Posterior cingulate gyrus (tissue), 11 donors: Measurements from ENCODE around the gene EYS.

Source experiments
- DNase-seq, 10 donors: peaks; one replicate each; pipeline versions ENCODE4 v3.0.0 to v3.0.0-alpha.2; 2020 to 2021; ENCODE audit warnings: mixed read lengths in 3 of 10
- intact Hi-C: fragments of 100-400 bp; cut with DNase I; formaldehyde crosslinking; loops from one replicate; pipeline ENCODE4 v1.15.1; 2023

EYS gene

DNA sequence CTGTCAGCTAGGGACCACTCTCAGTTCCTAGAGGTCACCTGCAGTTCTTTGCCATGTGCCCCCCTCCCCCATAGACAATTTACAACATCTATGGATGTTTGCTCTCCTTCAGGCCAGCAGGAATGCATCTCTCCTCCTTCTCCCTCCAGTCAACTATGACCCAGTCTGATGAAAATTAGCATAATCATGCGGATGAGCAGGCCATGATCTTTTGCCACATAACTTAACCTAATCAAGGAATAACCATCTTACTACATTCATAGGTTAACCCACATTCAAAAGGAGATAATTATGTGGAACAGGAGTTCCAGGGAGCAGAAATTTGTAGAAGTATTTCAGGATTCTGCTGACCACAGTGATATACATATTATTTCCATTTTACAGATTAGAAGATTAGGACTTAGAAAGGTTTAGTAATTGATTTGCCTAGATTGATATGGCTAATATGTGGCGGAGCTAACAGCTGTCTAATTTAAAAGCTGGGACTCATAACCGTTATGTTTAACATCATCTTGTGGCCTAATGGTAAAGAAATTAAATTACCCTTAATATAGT lies 1585.9 kb downstream of the EYS start:
- intact Hi-C loops = no loop called here
- DNase-seq = no peak

DNA sequence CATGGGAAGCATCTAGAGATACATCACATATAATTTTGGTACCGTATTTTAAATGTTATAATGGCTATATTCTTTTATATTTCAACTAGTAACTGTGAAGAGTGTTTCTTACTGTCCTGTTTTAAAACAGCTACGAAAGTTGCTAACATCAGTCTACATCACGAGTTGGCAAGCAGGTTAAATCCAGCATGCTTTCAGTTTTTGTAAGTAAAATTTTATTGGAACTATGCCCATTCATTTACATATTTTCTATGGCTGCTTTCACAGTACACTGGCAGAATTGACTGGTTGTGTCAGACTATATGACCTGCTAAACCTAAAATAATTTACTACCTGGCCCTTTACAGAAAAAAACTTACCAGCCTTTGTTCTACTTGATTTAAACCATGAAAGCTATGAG lies 1593.3 kb downstream of the EYS start:
- DNase-seq = no peak
- intact Hi-C loops = no loop called here

DNA sequence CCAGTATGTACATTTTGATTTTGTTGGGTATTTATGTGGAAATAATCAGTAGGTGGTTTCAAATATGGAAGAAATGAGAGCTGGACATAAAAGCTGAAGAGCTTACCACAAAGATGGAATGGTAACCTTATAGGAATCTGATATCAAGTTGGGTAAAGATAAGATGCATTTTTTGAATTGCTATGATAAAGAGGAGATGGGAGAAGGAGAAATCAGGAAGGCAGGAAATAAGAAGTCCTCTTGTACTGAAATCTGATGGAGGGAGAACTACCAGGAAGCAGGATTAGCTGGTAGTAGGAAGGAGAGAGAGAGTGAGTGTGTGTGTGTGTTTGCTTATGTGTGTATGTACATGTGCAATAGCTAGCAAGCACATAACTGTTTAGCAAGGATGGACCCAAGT lies 1603.0 kb downstream of the EYS start:
- intact Hi-C loops = no loop called here
- no peak for DNase-seq

DNA sequence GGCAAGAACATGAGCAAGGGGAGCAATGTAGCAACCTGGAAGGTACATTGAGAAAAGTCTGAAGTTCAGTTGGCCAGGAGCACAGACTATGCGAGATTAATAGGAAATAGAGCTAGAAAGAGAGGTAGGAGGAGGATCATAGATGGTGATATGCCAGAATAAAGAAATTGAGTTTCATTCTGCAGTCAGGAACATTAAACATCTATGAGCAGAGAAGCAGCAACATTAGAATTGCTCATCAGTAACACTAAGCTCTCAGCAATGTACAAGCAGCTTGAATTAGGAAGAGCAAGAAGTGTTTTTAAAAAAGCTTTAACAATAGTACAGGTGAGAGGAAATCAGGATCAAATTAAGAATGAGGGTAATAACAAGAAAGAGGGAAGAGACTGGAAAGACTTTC lies 1603.5 kb downstream of the EYS start:
- DNase-seq = no peak
- intact Hi-C loops = no loop called here

DNA sequence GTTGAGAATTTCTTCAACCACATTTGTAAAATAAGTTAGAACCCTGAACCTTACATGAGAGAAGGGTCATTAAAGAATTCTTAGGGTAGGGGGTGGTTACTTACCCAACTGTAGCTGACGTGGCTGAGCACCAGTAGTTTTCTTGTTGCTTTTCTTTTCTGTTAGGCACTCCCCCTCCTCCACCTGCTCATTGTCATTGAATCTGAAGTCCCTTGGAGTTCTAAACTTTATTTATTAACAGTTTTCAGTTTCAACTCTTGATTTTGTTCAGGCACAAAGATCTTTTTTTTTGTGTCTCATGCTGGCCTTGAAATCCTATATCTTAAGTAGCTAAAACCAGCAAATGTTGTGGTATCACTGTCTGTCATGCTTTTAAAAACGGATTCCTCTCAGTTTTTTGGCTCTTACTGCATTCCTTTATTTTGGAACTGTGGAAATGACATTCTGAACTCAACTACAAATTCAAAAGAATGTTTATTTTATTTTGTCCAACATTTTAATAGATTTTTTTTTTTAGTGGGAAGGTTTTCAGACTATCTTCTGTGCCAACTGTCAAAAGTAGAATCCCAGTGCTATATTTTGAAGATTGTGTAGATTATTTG lies 1606.2 kb downstream of the EYS start:
- intact Hi-C loops = no loop called here
- DNase-seq = no peak

DNA sequence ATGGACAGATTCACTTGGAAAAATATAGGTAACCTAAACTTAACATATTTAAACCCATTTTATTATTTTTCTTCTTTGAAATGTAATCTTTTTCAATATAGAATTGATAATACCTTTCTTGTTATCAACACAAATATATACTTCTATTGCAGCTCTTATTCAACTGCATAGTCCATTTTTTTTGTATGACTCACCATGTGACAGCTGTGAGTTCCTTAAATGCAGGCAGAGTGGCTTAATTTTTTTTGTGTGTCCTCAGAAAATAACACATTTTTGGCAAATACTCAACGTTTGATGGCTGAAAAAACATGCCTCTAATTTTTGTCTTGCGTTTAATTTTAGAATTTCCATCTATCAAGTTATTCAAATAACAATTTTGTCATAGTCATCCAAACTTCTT lies 1616.7 kb downstream of the EYS start:
- intact Hi-C loops = no loop called here
- DNase-seq = no peak

DNA sequence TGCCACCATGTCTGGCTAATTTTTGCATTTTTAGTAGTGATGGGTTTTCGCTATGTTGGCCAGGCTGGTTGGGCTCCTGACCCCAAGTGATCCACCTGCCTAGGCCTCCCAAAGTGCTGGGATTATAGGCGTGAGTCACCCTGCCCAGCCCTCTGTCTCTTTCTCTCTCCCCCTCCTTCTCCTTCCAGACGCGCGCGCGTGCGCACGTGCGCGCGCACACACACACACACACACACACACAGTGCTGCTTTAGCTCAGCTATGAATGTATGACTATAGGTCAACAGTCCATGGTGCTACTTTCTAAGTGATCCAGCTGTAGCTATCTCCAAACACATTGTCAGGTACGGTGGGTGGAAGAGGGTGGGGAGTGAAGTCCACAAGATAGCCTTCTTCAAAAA lies 1621.9 kb downstream of the EYS start:
- intact Hi-C loops = no loop called here

DNA sequence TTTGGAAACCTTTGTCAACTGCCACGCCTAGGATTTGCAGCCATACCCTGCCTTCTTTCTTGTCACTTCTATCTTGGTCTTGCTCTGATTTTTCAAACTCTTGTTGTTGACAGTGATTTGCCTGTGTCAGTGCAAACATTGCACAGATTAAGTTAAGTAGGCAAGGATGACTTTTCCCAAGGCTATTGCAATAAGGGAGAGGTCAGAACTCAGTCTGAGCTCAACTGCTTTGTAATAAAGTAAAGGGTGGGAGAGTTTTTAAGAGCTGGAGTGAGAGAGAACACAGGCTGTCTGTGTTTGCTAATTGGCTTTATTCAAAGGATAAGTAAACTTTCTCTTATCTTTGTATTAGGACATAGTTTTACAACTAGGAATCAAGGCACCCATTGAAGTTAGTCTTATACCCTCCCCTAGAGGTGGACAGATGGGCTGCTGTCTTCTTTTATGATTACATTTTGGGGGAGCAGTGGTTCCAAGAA lies 1622.8 kb downstream of the EYS start:
- DNase-seq = no peak
- intact Hi-C loops = no loop called here

More for the DNA sequence above, 1621.9 kb downstream of the EYS start:
- no peak for DNase-seq

DNA sequence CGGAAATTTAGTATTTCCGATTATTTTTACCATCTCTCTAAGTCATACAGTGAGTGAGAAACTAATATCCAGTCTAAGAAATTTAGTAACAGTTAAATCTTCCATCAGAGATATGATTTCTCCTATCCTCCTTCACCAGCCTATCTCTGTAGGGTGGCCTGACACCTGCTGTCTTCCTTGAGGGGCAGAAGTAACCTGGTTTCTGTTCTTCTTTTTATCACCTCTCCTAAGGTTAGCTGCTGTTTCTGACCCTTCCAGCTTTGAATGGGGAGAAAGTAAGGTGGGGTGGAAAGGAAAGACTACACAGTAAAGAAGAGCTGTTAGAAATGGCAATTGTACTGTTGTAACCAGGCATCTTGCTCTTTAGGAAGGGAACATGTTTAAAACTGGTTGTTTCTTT lies 1623.8 kb downstream of the EYS start:
- DNase-seq = no peak
- intact Hi-C loops = no loop called here

DNA sequence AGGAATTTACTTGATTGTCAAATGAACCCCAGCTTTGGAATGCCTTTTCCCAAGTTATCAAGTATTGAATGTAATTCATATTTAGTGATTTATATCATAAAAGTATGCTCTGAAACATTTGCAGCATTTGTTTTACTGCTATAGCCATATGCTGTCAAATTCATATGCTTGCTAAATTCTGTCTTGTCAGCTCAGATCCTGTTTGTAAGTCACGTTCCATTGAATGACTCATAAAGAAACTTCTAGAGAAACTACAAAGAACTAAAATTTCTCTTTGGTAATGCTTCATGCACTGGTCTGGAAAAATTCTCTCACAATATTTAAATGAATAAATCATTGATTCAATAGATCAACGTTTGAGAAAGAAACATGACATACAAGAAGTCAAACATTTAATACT lies 1625.6 kb downstream of the EYS start:
- DNase-seq = no peak
- intact Hi-C loops = no loop called here

DNA sequence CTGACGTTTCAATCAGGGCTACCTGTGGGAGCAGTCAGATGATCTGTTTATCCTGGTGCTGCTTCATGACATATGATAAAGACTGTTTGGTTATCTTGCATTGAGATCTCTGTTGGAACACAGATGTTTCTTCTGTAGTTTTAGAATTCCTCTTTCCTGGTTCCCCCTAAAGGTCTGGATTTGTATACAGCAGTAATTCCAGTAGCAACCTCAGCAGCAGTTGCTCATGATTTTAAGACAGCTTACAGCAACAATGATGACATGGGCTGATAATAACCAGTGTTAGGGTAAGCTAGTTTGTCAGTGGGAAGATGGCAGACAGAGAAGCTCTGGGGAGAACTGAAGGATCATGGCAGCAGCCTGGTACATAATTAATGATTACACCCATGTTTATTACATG lies 1632.0 kb downstream of the EYS start:
- no peak for DNase-seq
- intact Hi-C loops = no loop called here

DNA sequence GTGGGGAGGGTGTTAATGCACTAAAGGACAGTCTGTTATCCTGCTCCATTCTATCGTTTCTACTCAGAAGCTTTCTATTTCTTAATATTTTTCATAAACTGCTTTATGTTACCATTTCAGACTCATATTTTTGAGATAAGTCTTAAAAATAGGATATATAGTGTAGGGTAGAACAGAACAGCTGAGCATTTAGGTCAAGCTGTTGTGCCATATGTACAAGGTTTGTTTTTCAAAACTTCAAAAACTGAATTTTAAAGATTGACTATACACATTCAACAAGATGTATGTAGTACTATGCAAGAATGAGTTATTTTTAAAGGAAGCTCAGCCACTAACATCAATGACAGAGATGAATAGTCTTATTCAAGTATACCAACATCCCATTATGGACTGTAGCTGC lies 1634.3 kb downstream of the EYS start:
- intact Hi-C loops = no loop called here
- DNase-seq = no peak

DNA sequence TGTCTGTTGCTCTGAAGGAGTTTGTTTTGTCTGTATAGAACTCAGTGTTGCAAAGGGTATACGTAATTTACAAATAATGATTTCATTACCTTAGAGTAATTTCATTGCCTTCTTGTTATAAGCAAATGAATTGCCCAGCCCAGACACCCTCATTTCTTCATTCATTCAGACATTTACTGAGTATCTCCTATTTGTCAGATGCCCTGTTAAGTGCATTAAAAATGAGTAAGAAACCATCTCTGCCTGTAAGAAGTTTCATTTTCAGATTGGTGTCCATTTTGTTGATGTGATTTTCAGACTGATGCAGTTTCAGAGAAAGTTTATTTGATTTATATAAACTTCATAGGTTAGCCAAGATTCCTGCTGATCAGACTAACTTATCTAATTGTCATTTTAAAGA lies 1642.1 kb downstream of the EYS start:
- intact Hi-C loops = no loop called here
- no peak for DNase-seq

DNA sequence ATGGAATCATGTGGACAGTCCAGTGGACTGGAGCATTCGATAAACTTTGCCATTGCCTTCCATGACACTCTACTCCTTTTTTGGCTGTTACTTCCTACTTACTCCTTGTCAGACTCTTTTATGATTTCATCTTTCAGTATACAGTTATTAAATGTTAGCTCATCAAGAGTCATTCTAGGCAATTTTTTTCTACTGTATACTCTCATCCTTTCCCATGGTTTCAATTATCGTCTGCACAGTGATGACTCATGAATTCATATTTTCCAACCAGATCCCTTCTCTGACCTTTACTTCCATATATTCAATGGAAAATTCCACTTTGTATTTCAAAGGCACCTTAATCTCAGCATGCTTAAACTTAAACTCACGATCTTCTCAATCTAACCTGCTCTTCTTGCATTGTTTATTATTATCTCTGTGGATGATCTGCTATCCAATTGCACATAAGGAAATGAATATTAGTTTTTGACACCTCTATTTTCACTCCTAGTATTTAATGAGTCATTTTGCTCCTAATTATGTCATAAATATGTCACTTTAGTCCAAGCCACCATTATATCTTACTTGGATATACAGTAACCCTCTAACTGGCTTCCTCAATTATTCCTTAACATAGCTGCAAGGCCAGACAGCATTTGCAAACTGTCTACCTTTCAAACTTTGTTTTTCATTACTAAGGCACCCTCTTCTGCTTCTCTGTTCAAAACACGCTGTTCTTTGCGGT lies 1643.9 kb downstream of the EYS start:
- intact Hi-C loops = no loop called here

DNA sequence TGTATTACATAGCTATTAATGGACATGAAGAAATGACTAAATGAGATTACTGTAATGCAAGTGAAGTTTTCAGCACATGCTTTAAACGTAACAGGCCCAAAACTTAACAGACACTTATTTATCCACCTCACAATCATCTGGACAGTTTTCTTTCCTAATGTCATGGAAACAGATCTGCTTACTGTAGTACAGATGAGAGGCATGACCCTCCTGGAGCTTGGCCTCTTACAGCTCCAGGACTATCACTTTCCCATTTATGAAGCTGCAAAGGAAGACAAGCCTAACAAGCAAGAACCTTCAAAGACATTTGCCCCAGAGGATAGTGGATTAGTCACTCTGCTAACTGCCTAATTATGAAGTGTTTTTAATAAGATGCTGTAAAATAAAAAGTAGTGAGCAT lies 1652.2 kb downstream of the EYS start:
- intact Hi-C loops = no loop called here
- DNase-seq = no peak

More for the DNA sequence above, 1643.9 kb downstream of the EYS start:
- DNase-seq = no peak

DNA sequence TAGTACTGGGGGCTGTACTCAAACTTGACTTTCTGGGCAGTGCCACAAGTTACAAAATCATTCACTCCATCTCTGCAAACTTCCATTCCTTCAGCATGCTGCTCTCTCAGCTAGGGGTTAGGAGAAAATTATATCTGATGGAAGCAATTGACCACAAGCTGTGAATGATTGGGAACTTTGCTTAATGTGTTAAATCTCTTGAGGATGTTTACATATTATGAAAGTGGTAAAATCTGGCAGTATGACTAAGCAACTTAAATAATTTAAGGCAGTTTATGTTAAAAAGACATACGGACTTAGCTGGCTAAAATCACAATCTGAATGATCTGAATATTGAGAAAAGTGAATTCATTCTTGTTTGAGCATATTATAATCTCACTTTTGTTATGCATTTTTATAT lies 1656.4 kb downstream of the EYS start:
- intact Hi-C loops = no loop called here
- DNase-seq = no peak

DNA sequence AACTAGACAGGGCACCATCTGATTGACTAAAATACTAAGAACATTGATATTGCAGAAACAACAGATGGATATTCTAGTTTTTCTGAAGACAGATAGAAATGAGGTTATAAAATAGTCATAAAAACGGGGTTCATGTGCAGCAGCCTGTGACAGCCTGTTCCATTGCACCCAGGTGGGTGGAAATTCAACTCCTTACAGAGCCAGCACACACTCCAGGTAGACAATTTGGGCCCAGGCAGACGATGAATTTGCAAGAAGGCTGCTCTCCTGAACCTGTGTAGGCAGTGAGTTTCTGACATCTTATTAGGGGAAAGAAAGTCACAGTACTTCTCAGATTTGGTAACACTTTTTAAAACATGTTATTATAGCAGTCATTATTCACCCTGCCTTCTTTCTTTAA lies 1657.3 kb downstream of the EYS start:
- DNase-seq = no peak
- intact Hi-C loops = no loop called here

DNA sequence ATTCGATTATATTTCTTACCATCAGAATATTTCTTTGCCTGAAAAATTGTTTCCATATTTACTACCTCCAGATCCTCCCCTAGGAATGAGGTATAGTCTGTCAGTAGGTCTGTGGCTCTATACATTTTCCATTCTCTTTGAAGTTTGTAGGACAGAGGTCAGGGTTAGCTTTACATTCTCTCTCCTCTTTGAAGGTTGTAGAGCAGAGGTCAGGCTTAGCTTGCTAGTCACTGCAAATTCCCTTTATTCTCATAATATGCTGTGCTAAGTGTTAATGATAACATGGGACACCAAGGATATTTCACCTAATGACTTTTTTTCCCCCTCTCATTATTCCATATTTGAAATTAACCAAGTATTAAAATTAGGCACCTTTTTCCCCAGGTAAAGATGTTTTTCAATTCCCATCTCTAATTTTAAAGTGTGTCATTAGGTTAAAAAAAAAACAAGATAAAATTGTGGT lies 1660.2 kb downstream of the EYS start:
- DNase-seq = no peak
- intact Hi-C loops = no loop called here

DNA sequence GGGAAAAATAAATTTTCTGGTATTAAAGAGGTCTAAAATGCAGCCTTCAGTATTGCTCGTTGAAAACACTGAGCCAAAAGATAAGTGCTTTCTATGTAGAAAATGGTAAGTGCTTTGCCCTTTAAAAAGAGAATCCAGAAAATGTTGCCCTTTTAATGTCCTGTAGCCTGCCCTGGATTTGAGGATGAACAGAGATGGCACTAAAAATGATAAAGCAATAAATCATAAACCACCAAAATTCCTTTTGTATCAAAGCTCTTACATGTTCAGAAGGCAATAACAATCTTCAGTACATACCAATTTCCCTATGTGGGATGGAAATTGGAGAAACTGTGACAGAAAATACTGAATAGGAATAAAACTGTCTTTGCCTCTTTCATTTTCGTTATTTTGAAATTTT lies 1665.7 kb downstream of the EYS start:
- no peak for DNase-seq
- intact Hi-C loops = no loop called here

DNA sequence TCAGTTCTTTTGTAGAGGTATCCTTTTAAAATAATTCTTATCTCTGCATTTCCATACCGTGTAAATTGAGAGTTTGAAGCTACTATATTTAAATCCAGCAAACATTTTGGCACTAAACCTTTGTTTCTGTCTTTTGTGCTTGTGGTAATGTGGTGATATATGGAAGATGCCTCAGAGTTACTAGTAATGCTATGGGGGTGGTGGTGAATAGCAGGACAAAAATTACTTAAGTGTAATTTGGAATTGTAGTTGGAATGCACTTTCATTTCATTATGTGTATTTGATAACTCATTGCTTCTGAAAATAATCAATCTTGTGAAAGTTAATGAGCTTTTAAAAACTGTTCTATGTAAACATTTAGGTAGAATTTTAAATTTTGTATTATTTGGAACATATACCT lies 1666.9 kb downstream of the EYS start:
- intact Hi-C loops = no loop called here
- no peak for DNase-seq

DNA sequence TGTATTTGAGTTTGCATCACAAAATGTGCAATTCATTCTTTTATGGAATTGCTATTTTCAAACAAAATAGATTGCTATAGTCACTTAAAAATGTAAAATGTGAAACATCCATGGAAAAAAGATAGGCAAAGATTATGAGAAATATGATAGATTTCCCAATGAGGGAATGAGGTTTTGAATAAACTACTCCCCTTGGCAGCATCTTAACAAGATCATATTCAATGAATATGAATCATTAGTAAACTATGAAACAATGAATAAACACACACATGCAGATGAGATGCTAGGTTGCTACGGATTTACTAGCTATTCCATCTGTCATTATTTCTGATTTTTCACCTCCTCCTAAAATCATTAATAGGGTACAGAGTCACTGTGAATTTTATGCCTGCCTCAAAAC lies 1669.6 kb downstream of the EYS start:
- intact Hi-C loops = no loop called here
- no peak for DNase-seq
